T-helper 1 cell (primary cell): Measurements from ENCODE around the gene ARHGEF25.
"Not testable (repeated sequence)": the region's sequence is repeated elsewhere in the genome, so short reads cannot be mapped to it uniquely, and the experiment has no call there.

Experiments
- DNase-seq, 5 donors: peaks; one replicate each; pipeline ENCODE4 v3.0.0-alpha.2; 2012 to 2020
- total RNA-seq, 4 donors: gene quantifications; one replicate each; lab custom pipeline; 2026; lab: John Stamatoyannopoulos, UW

The ARHGEF25 gene
- total RNA-seq, result 0.15 to 1.1 (median 0.55) reads per million in 4 donors

GRCh38 chr12:57611108-57611826 is at the start of gene ARHGEF25:
ARHGEF25 (plus strand) TSS chr12:57611435; CDS start chr12:57611895, 460 bp downstream.
- peak in 3 of 5 donors; percentile 26 to 41 (median 36) for DNase-seq

GRCh38 chr12:57563358-57563757 is 47.9 kb upstream of the ARHGEF25 start:
- DNase-seq, result no peak

DNA sequence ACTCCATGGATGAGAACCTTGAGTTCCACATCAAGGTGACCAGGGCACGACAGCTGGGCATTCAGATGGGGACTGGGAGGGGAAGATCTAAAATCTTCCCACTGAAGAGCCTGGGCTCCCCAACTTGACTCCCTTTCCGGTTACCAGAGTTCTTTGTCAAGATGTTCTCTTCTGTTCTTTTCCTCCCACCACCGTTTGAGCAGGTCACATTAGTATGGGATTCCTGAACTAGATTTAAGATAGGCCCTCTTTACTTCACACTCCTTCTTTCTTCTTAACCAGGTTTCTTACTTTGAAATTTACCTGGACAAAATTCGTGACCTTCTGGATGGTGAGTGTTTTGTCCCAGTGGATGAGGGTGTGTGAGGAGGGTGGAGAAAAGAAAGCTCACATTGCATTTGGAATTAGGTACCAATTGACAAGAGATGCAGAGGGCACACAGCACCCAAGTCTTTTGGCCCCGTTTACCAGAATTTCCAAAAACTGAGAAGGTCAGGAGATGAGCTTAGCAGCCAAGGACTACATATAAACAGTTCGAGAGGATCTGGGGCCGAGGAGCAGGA is 47.0 kb upstream of the ARHGEF25 start:
- no peak for DNase-seq

- DNase-seq, result no peak
Observed at GRCh38 chr12:57568838-57569237, 42.4 kb upstream of the ARHGEF25 start.

GRCh38 chr12:57569858-57570257 is 41.4 kb upstream of the ARHGEF25 start:
- DNase-seq, result no peak

GRCh38 chr12:57570438-57570837 is 40.8 kb upstream of the ARHGEF25 start:
- not testable (repeated sequence) for DNase-seq

DNA sequence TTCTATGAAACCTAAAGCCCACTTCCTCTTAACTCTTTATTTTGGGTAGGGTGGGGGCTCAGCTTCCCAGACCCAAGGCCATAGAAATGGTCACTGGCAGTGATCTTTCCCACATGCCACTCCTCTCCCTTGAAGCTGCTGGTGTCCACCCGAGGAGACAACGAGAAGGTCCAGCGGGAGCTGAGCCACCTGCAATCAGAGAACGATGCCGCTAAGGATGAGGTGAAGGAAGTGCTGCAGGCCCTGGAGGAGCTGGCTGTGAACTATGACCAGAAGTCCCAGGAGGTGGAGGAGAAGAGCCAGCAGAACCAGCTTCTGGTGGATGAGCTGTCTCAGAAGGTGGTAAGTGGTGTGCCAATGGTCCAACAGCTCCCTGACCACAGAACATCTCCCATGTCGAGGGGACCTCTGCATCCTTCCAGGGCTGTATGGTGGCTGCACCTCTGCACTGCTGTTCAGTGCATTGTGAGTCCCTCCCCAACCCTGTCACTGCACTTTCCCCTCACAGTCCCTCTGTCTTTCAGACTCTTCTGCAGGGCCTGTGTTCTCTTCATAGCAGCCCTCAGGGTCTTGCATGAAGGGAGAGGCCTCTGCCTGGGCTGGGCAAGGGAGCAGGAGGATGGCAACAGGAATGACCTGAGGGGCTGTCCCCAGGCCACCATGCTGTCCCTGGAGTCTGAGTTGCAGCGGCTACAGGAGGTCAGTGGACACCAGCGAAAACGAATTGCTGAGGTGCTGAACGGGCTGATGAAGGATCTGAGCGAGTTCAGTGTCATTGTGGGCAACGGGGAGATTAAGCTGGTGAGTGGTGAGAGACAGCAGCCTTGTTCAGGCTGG is 39.1 kb upstream of the ARHGEF25 start:
- no peak for DNase-seq

DNA sequence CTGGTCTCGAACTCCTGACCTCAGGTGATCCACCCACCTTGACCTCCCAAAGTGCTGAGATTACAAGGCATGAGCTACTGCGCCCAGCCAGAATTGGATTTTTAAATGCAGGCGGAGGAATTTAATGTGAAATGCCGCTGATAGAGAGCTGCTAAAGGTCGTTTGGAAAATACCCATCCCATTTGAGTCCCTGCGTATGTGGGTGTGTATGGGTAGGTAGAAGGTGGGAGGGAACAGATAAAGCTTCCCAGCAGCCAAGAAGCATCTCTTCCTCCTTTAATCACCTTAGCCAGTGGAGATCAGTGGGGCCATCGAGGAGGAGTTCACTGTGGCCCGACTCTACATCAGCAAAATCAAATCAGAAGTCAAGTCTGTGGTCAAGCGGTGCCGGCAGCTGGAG is 36.4 kb upstream of the ARHGEF25 start:
- DNase-seq, result no peak

GRCh38 chr12:57575771-57576612 is 35.2 kb upstream of the ARHGEF25 start:
- DNase-seq, result no peak

- DNase-seq, result no peak
Observed at GRCh38 chr12:57576613-57577160, 34.5 kb upstream of the ARHGEF25 start.

- DNase-seq, result no peak
Observed at GRCh38 chr12:57577981-57578758, 33.1 kb upstream of the ARHGEF25 start.

DNA sequence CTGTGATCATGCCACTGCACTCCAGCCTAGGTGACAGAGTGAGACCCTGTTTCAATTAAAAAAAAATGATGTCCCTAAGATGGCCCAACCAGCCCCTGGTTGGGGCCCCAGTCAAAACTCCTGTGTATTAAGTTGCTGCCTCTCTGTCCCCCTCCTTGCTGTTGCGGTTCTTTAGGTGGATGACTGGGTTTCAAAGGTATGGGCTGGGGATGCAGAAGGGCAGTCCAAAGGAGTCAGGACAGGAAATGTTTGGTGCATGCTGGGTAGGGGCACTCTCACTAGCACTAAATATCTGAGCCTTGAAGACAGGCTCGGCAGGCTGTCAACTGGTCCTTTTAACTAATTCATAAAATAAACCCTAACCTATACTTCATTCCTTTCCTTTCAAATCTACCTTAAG is 32.2 kb upstream of the ARHGEF25 start:
- no peak for DNase-seq

- DNase-seq, result no peak
Observed at GRCh38 chr12:57579677-57580465, 31.4 kb upstream of the ARHGEF25 start.

- no peak for DNase-seq
Observed at GRCh38 chr12:57580466-57580795, 30.8 kb upstream of the ARHGEF25 start.

DNA sequence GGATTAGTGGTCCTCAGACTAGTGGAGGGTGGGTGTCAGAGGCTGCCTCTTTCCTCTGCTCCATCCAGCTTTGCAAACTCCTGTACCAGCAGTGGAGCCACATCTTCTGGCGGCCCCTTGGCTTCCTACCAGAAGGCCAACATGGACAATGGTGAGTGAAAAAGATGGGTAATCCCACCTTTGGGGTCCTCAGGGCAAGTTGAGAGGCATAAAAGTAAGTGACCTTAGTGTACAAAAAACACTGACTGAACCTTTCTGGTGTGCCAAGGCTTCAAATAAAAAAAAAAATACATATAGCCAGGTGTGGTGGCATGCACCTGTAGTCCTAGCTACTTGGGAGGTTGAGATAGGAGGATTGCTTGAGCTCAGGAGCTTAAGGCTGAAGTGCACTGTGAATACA is 29.4 kb upstream of the ARHGEF25 start:
- no peak for DNase-seq

DNA sequence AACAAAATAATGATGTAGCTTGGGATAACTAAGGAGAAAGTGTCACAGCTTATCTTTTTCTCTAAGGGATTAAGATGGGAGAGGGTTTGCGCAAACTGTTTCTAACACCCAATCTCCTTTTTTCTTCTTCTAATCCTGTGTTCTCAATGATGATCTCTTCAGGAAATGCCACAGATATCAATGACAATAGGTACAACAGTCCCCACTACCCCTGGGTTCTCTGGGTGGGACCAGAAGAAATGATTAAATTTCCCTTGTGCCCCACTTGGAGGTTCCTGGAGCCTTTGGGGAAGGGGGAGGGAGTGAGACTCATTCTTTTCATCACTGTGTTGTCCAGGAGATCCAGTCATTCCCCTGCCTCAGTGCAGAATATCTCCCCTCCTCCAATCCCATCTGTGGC is 28.8 kb upstream of the ARHGEF25 start:
- no peak for DNase-seq

DNA sequence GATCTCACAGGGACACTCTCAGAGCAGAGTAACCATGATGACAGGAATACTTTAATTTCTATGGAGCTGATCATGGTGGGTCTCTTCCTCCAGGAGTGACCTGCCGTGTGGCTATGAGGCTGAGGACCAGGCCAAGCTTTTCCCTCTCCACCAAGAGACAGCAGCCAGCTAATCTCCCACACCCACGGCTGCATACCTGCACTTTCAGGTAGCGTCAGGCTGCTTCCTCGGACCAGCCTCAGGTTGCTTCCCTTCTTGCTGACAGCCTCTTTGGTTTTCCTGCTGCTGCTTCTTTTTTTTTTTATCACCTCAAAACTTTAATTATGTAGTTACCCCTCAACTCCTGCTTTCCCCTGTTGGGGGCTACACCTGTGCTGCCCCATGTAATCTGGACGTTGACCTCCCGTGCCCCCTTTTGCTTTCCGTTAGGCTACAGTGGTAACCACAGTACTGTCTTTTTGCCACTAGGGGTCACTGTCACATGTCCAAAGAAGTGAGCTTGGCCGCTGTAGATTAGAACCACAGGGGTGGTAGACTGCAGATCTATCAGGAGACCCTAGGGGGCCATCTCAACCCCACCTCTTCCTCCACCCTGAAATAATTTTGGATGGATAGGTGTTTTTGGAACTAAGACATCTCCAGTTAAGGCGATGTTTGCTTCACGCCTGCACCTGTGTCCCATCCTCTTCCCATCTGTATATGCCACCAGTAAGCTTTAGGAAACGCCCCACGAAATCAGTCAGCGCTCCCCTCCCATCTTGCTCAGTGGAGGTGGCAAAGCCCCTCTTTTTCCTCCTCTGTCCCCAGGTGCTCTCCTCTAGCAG is 28.0 kb upstream of the ARHGEF25 start:
- DNase-seq, result peak; percentile 31 to 76 (median 58)

DNA sequence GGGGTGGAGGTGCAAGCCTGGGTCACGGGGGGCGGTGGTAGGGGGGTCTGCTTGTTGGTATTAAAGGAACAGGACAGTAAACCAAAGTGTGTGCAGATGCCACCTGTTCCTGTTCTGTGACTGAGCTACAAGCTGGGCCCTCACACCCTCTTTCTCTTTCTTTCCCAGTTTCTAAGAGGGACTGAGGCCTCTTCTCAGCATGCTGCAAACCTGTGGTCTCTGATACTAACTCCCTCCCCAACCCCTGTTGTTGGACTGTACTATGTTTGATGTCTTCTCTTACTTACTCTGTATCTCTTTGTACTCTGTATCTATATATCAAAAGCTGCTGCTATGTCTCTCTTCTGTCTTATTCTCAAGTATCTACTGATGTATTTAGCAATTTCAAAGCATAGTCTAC is 27.2 kb upstream of the ARHGEF25 start:
- no peak for DNase-seq

- DNase-seq, result no peak
Observed at GRCh38 chr12:57584690-57585089, 26.5 kb upstream of the ARHGEF25 start.

GRCh38 chr12:57585156-57585555 is 26.1 kb upstream of the ARHGEF25 start:
- no peak for DNase-seq
